WTC11 (cell line): Measurements from ENCODE around the gene DLX1.

Experiments
- CTCF ChIP-seq: fragments of 200-600 bp; IDR thresholded peaks from 2 replicates; pipeline ENCODE4 v1.8.0; 2022; ENCODE audit warnings: antibody characterized with exemption
- E2F4 ChIP-seq: sonication (generic); formaldehyde crosslinking; IDR thresholded peaks from 2 replicates; pipeline ENCODE4 v1.8.1; 2022; ENCODE audit warnings: low read depth, mild to moderate bottlenecking, moderate library complexity, missing genetic modification reagents, borderline replicate concordance
- FOXJ3 ChIP-seq: sonication (generic); formaldehyde crosslinking; IDR thresholded peaks from 2 replicates; pipeline ENCODE4 v1.9.0; 2021; ENCODE audit warnings: missing genetic modification reagents, mild to moderate bottlenecking, borderline replicate concordance
- KAT7 ChIP-seq: sonication (generic); formaldehyde crosslinking; IDR thresholded peaks from 2 replicates; pipeline ENCODE4 v1.8.1; 2023; ENCODE audit warnings: missing genetic modification reagents, mild to moderate bottlenecking, borderline replicate concordance
- MAX ChIP-seq: sonication (generic); formaldehyde crosslinking; IDR thresholded peaks from 2 replicates; pipeline ENCODE4 v1.8.0; 2022; ENCODE audit warnings: mild to moderate bottlenecking, missing genetic modification reagents
- NR1H2 ChIP-seq: sonication (generic); formaldehyde crosslinking; IDR thresholded peaks from 2 replicates; pipeline ENCODE4 v1.9.0; 2021; ENCODE audit warnings: mild to moderate bottlenecking, moderate library complexity, missing genetic modification reagents
- RELA ChIP-seq: sonication (generic); formaldehyde crosslinking; IDR thresholded peaks from 2 replicates; pipeline ENCODE4 v1.8.1; 2022; ENCODE audit warnings: missing genetic modification reagents, mild to moderate bottlenecking, borderline replicate concordance
- ZNF219 ChIP-seq: sonication (generic); formaldehyde crosslinking; IDR thresholded peaks from 2 replicates; pipeline ENCODE4 v1.8.0; 2023; ENCODE audit warnings: missing genetic modification reagents, mild to moderate bottlenecking, borderline replicate concordance
- ZNF396 ChIP-seq: fragments of 250-450 bp; sonication (Bioruptor Pico); IDR thresholded peaks from 2 replicates; pipeline ENCODE4 v1.8.0; 2021; ENCODE audit warnings: mild to moderate bottlenecking, moderate library complexity, borderline replicate concordance
- TF ChIP-seq, protein P1 (sequence below): fragments of 250-450 bp; sonication (Bioruptor Pico); IDR thresholded peaks from 2 replicates; pipeline ENCODE4 v2.1.2; 2022; ENCODE audit warnings: mild to moderate bottlenecking, moderate library complexity

DNA sequence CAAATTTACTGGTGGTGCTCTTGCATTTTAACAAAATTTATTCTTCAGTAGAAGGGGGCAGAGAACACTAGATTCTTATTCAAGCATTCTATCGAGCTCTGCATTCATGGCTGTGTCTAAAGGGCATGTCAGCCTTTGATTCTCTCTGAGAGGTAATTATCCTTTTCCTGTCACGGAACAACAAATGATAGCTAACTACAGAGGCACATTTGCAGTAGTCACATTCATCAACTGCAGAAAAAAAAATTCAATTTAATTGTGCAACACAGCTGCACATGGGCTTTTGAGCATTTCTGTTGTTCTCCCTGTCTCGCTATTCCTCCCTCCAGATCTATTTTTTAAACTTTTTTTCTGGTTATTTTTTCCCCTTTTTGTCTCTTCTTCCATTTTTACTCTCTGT, 13.0 kb upstream of the DLX1 start:
- no peak for TF ChIP-seq CTCF
- TF ChIP-seq RELA (CRISPR knock-in tag) = no peak
- TF ChIP-seq NR1H2 (CRISPR knock-in tag) = no peak
- no peak for TF ChIP-seq FOXJ3 (CRISPR knock-in tag)
- no peak for TF ChIP-seq MAX
- TF ChIP-seq E2F4 (CRISPR knock-in tag) = no peak
- TF ChIP-seq KAT7 (CRISPR knock-in tag) = no peak
- TF ChIP-seq, protein P1, sequence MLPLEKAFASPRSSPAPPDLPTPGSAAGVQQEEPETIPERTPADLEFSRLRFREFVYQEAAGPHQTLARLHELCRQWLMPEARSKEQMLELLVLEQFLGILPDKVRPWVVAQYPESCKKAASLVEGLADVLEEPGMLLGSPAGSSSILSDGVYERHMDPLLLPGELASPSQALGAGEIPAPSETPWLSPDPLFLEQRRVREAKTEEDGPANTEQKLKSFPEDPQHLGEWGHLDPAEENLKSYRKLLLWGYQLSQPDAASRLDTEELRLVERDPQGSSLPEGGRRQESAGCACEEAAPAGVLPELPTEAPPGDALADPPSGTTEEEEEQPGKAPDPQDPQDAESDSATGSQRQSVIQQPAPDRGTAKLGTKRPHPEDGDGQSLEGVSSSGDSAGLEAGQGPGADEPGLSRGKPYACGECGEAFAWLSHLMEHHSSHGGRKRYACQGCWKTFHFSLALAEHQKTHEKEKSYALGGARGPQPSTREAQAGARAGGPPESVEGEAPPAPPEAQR = no peak
- no peak for TF ChIP-seq ZNF396 (CRISPR knock-in tag)
- TF ChIP-seq ZNF219 (CRISPR knock-in tag) = no peak
